Trophoblast cell (in vitro differentiated cells and primary cell): ENCODE data around the gene COMMD3. TPM values are rescaled to one million over a fixed set of nuclear protein-coding genes. Genes with fewer than 3 reads are reported as not detected.

Experiments used
- DNase-seq, 2 donors: peaks; one replicate each; pipeline ENCODE4 v3.0.0-alpha.2; 2016
- H2AFZ ChIP-seq: 2 replicates; pipeline ENCODE4 v1.6.1; 2013; ENCODE audit warnings: low read length, moderate library complexity, mild to moderate bottlenecking; ENCODE audit not compliant: insufficient read depth, poor library complexity
- H2AK5ac ChIP-seq: 2 replicates; pipeline ENCODE4 v1.6.1; 2013; ENCODE audit warnings: mild to moderate bottlenecking, low read length
- H2BK120ac ChIP-seq: 2 replicates; pipeline ENCODE4 v1.6.1; 2013; ENCODE audit warnings: low read length, mild to moderate bottlenecking, moderate library complexity; ENCODE audit not compliant: insufficient read depth, poor library complexity
- H2BK12ac ChIP-seq: 2 replicates; pipeline ENCODE4 v1.6.1; 2013; ENCODE audit warnings: mild to moderate bottlenecking, low read length, moderate library complexity
- H2BK5ac ChIP-seq: 2 replicates; pipeline ENCODE4 v1.6.1; 2013; ENCODE audit warnings: low read length, low read depth, moderate library complexity, mild to moderate bottlenecking; ENCODE audit not compliant: poor library complexity
- H3K14ac ChIP-seq: 2 replicates; pipeline ENCODE4 v1.6.1; 2013; ENCODE audit warnings: mild to moderate bottlenecking, low read length
- H3K18ac ChIP-seq: 2 replicates; pipeline ENCODE4 v1.6.1; 2013; ENCODE audit warnings: mild to moderate bottlenecking, low read length
- H3K23ac ChIP-seq: 2 replicates; pipeline ENCODE4 v1.6.1; 2013; ENCODE audit warnings: low read length
- H3K27ac ChIP-seq: 2 replicates; pipeline ENCODE4 v1.5.1; 2013; ENCODE audit warnings: low read depth, mild to moderate bottlenecking, inconsistent platforms, low read length, moderate library complexity
- H3K27me3 ChIP-seq: 2 replicates; pipeline ENCODE4 v1.6.1; 2013; ENCODE audit warnings: inconsistent platforms, mild to moderate bottlenecking, low read length, moderate library complexity; ENCODE audit not compliant: insufficient read depth
- H3K36me3 ChIP-seq, 2 experiments: 1 replicate in 1 of 2; 2 replicates in 1 of 2; pipeline ENCODE4 v1.6.1; 2013; ENCODE audit warnings: low read length in 2 of 2, mild to moderate bottlenecking in 2 of 2, moderate library complexity in 1 of 2; ENCODE audit not compliant: insufficient read depth in 2 of 2, control insufficient read depth in 1 of 2
- H3K4ac ChIP-seq: 2 replicates; pipeline ENCODE4 v1.6.1; 2013; ENCODE audit warnings: low read depth, mild to moderate bottlenecking, low read length, moderate library complexity
- H3K4me1 ChIP-seq, 2 experiments: 1 replicate in 1 of 2; 2 replicates in 1 of 2; pipeline ENCODE4 v1.6.1; 2013; ENCODE audit warnings: low read length in 2 of 2, mild to moderate bottlenecking in 2 of 2, moderate library complexity in 1 of 2; ENCODE audit not compliant: insufficient read depth in 2 of 2, control insufficient read depth in 1 of 2
- H3K4me2 ChIP-seq: 2 replicates; pipeline ENCODE4 v1.6.1; 2013; ENCODE audit warnings: inconsistent platforms, mild to moderate bottlenecking, low read length, moderate library complexity
- H3K4me3 ChIP-seq: 2 replicates; pipeline ENCODE4 v1.5.1; 2013; ENCODE audit warnings: mild to moderate bottlenecking, low read depth, low read length, inconsistent platforms
- H3K79me1 ChIP-seq: one replicate; pipeline ENCODE4 v1.6.1; 2013; ENCODE audit warnings: low read length
- H3K79me2 ChIP-seq: 2 replicates; pipeline ENCODE4 v1.6.1; 2013; ENCODE audit warnings: low read length, mild to moderate bottlenecking; ENCODE audit not compliant: control insufficient read depth, insufficient read depth, poor library complexity
- H3K9ac ChIP-seq: 2 replicates; pipeline ENCODE4 v1.6.1; 2013; ENCODE audit warnings: mild to moderate bottlenecking, low read length
- H3K9me3 ChIP-seq: 2 replicates; pipeline ENCODE4 v1.6.1; 2013; ENCODE audit warnings: low read depth, mild to moderate bottlenecking, control low read depth, inconsistent platforms, low read length; ENCODE audit not compliant: insufficient read depth
- H4K12ac ChIP-seq: 2 replicates; pipeline ENCODE4 v1.6.1; 2013; ENCODE audit warnings: low read depth, mild to moderate bottlenecking, low read length, moderate library complexity
- H4K8ac ChIP-seq: 2 replicates; pipeline ENCODE4 v1.6.1; 2013; ENCODE audit warnings: low read depth, mild to moderate bottlenecking, low read length, moderate library complexity
- H4K91ac ChIP-seq: one replicate; pipeline ENCODE4 v1.6.1; 2013; ENCODE audit warnings: low read depth, mild to moderate bottlenecking, low read length, moderate library complexity
- WGBS: extraction: QIAGEN DNeasy Blood & Tissue Kit; methylation state at CpG from one replicate; pipeline ENCODE4 v1.1.7; 2013; ENCODE audit warnings: missing lambda C conversion rate; ENCODE audit not compliant: insufficient read length, insufficient coverage; ENCODE audit errors: extremely low coverage; 5-methylcytosine and 5-hydroxymethylcytosine counted together
- polyA plus RNA-seq: library from polyadenylated mRNA; stranded (reverse); fragments of 200-250 nt; gene quantifications from 2 replicates; pipeline ENCODE4 v1.2.3, GENCODE V29; 2013

Gene COMMD3
- 22.3 and 23.4 TPM in 2 replicates for polyA plus RNA-seq

DNA sequence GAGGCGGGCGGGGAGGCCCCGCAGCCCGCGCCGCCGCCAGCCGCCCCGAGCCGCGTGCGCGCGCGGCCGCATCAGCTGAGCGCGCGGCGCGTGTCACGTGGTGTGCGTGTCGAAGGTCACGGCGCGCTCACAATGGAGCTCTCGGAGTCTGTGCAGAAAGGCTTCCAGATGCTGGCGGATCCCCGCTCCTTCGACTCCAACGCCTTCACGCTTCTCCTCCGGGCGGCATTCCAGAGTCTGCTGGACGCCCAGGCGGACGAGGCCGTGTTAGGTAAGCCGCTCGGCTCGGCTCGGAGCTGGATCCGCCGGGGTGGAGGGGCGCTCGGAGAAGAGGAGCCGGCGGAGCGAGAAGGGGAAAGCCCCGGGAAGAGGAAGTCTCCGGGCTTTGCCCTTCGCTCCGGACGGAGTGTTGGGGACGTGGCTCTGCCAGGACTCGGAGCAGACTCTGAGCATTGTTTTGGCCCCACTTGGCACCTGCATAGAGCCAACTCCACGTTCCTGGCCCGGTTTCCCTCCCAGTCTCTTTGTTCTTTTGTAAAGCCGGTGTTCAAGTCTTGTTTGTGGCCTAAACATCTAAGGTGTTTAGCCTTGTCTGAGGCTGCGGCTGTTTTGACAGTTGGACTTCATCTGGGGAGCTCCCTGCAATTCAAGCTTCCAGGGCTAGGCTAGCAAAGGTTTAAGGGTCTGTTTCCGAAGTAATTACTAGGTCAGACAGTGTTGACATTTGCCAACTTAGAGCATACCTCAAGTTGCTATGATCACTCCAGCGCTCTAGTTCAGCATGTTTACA lies at the start of gene COMMD3:
COMMD3 (plus strand) TSS at position 103 of the 790 bp plus-strand sequence; CDS start at position 133, 30 bp downstream.
- Histone ChIP-seq H3K23ac (no peak within 1 kb of the TSS), H3K4ac (peak within 1 kb of the TSS; percentile 61), H4K91ac (peak within 1 kb of the TSS; percentile 90), H2AK5ac (no peak within 1 kb of the TSS), H3K36me3 (no peaks in the 10 kb centered on the region), H4K12ac (peak within 1 kb of the TSS; percentile 96), H2BK5ac (peak within 1 kb of the TSS; percentile 70), H4K8ac (peak within 1 kb of the TSS; percentile 95), H3K27me3 (peaks cover 3% of the 10 kb centered on the region), H3K9me3 (no peaks in the 10 kb centered on the region), H2BK120ac (peak within 1 kb of the TSS; percentile 89), H3K27ac (peak within 1 kb of the TSS; percentile 77), H3K4me1 (peaks cover 0 to 2% of the 10 kb centered on the region in 2 experiments), H3K14ac (peak within 1 kb of the TSS; percentile 95), H2AFZ (peak within 1 kb of the TSS; percentile 96), H3K79me1 (peaks cover 10% of the 10 kb centered on the region), H3K18ac (peak within 1 kb of the TSS; percentile 89), H2BK12ac (peak within 1 kb of the TSS; percentile 52), H3K4me2 (peak within 1 kb of the TSS; percentile 77), H3K79me2 (peaks cover 9% of the 10 kb centered on the region), H3K9ac (peak within 1 kb of the TSS; percentile 76), H3K4me3 (peak within 1 kb of the TSS; percentile 86)
- no CpG with 5 or more reads among the region's 63 CpGs for WGBS
- peak; percentile 85 to 93 for DNase-seq

DNA sequence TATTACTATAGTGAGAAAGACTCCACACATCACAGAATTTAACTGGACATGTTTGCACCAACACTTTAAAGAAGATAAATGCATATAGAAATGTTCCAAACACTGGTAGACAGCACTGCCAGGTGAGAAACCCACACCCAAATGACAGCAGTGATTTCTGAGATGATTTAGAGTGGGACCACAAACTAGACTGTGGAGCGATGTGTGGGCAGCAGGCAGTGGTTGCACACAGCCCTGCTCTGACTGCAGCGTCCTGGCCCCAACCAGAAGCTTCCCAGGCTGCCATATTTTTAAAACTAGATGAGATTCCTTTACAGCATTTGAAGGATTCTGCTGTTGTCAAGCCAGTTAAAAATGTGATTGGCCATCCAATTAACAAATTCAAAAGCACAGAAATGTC lies 47.7 kb upstream of the COMMD3 start:
- Histone ChIP-seq H3K4ac (no peak overlapping the region), H3K4me3 (no peak overlapping the region), H3K4me2 (no peak overlapping the region), H2BK5ac (no peak overlapping the region), H4K12ac (no peak overlapping the region), H2BK120ac (no peak overlapping the region), H3K79me1 (no peaks in the 10 kb centered on the region), H3K14ac (no peak overlapping the region), H3K23ac (no peak overlapping the region), H2AK5ac (no peak overlapping the region), H2BK12ac (no peak overlapping the region), H3K79me2 (no peaks in the 10 kb centered on the region), H4K8ac (no peak overlapping the region), H3K9ac (no peak overlapping the region), H4K91ac (no peak overlapping the region), H3K18ac (no peak overlapping the region), H3K9me3 (no peaks in the 10 kb centered on the region), H3K27me3 (no peaks in the 10 kb centered on the region), H3K36me3 (no peaks in the 10 kb centered on the region), H3K27ac (no peak overlapping the region), H2AFZ (no peak overlapping the region), H3K4me1 (no peaks in the 10 kb centered on the region)
- DNase-seq = no peak
- WGBS = no CpG with 5 or more reads among the region's 2 CpGs

DNA sequence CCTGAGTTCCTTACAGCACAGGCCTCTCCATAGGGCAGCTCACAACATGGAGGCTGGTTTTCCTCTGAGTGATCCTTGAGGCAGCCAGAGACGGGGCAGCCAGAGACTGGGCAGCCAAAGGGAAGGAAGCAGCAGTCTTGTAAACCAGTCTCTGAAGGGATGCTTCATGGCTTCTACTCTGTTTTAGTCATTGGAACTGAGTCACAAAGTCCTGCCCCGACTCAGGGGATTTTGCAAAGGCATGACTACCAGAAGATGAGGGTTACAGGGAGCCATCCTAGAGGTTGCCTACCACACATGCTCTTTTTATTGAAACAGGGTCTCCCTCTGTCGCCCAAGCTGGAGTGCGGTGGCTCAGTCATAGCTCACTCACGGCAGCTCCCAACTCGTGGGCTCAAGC lies 44.4 kb upstream of the COMMD3 start:
- H4K12ac ChIP-seq = no peak overlapping the region
- no peak overlapping the region for H2BK5ac ChIP-seq
- no peak overlapping the region for H3K9ac ChIP-seq
- no peak overlapping the region for H2AK5ac ChIP-seq
- no peak overlapping the region for H2AFZ ChIP-seq
- no peaks in the 10 kb centered on the region for H3K27me3 ChIP-seq
- H3K79me2 ChIP-seq = no peaks in the 10 kb centered on the region
- H3K23ac ChIP-seq = no peak overlapping the region
- no peak overlapping the region for H4K91ac ChIP-seq
- H3K4me2 ChIP-seq = no peak overlapping the region
- H3K18ac ChIP-seq = no peak overlapping the region
- no peak for DNase-seq
- H3K4me1 ChIP-seq = no peaks in the 10 kb centered on the region
- H3K79me1 ChIP-seq = no peaks in the 10 kb centered on the region
- H2BK12ac ChIP-seq = no peak overlapping the region
- WGBS = no CpG with 5 or more reads among the region's 6 CpGs
- no peak overlapping the region for H3K4me3 ChIP-seq
- no peaks in the 10 kb centered on the region for H3K36me3 ChIP-seq
- no peaks in the 10 kb centered on the region for H3K9me3 ChIP-seq
- H3K14ac ChIP-seq = no peak overlapping the region
- H2BK120ac ChIP-seq = no peak overlapping the region
- no peak overlapping the region for H3K4ac ChIP-seq
- H4K8ac ChIP-seq = no peak overlapping the region
- no peak overlapping the region for H3K27ac ChIP-seq

DNA sequence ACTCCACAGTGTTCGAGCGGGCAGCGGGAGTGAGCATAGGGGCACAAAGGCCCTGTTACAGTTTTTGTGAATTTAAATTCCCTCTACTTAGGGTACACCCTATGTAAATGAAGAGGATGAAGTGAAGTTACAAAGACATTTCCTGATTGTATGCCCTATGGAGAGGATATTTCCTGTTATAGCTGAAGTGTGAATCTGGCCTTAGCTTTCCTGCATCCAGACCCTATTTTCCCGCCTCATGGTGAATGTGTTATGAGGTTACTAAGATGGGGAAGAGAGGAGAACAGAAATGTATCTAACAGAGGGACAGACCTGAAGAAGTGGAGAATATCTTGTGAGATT lies 37.8 kb upstream of the COMMD3 start:
- Histone ChIP-seq H3K4me2 (no peak overlapping the region), H3K4me1 (no peaks in the 10 kb centered on the region), H3K23ac (no peak overlapping the region), H3K36me3 (no peaks in the 10 kb centered on the region), H2BK12ac (no peak overlapping the region), H2AFZ (no peak overlapping the region), H2BK5ac (no peak overlapping the region), H2AK5ac (no peak overlapping the region), H3K79me1 (no peaks in the 10 kb centered on the region), H3K4me3 (no peak overlapping the region), H3K14ac (no peak overlapping the region), H2BK120ac (no peak overlapping the region), H3K9me3 (no peaks in the 10 kb centered on the region), H3K27ac (no peak overlapping the region), H4K8ac (no peak overlapping the region), H4K91ac (no peak overlapping the region), H3K79me2 (no peaks in the 10 kb centered on the region), H3K4ac (no peak overlapping the region), H3K27me3 (no peaks in the 10 kb centered on the region), H3K18ac (no peak overlapping the region), H4K12ac (no peak overlapping the region), H3K9ac (no peak overlapping the region)
- no CpG with 5 or more reads among the region's 4 CpGs for WGBS
- DNase-seq = peak; percentile 2 to 33
